CD8-positive, alpha-beta memory T cell (primary cell): Measurements from ENCODE around the gene FUZ. TPM values are rescaled to one million over a fixed set of nuclear protein-coding genes. Genes with fewer than 3 reads are reported as not detected.
"Not testable (repeated sequence)": the region's sequence is repeated elsewhere in the genome, so short reads cannot be mapped to it uniquely, and the experiment has no call there.

Experiments used
- CTCF ChIA-PET: fragments of 350-600 bp; sonication (Branson Sonifier 250); formaldehyde crosslinking; loops from one replicate; lab custom pipeline; 2021; ENCODE audit warnings: antibody characterized with exemption; lab: Charles Lee
- POLR2A ChIA-PET: fragments of 350-600 bp; sonication (Branson Sonifier 250); formaldehyde crosslinking; loops from one replicate; lab custom pipeline; 2021; ENCODE audit warnings: antibody characterized with exemption; lab: Charles Lee
- DNase-seq, 5 donors: peaks; one replicate each; pipeline versions ENCODE4 v3.0.0 to v3.0.0-alpha.2; 2020 to 2022; ENCODE audit warnings: mixed read lengths in 1 of 5
- H3K27ac ChIP-seq: one replicate; pipeline ENCODE4 v1.7.0; 2013; ENCODE audit warnings: low read depth, mild to moderate bottlenecking, low read length, moderate library complexity
- H3K27me3 ChIP-seq: 2 replicates; pipeline ENCODE4 v1.7.0; 2013; ENCODE audit warnings: low read length, mild to moderate bottlenecking; ENCODE audit not compliant: insufficient read depth, poor library complexity, severe bottlenecking
- H3K36me3 ChIP-seq: 2 replicates; pipeline ENCODE4 v1.7.0; 2013; ENCODE audit warnings: mild to moderate bottlenecking, low read length, moderate library complexity; ENCODE audit not compliant: insufficient read depth
- H3K4me1 ChIP-seq: 2 replicates; pipeline ENCODE4 v1.7.0; 2013; ENCODE audit warnings: mild to moderate bottlenecking, low read length, moderate library complexity; ENCODE audit not compliant: insufficient read depth
- H3K4me3 ChIP-seq: 2 replicates; pipeline ENCODE4 v1.7.0; 2013; ENCODE audit warnings: mild to moderate bottlenecking, low read length
- H3K9me3 ChIP-seq: 2 replicates; pipeline ENCODE4 v1.7.0; 2013; ENCODE audit warnings: mild to moderate bottlenecking, low read length
- H3K27ac Mint-ChIP-seq, 8 donors: one replicate each; pipeline ENCODE4 v1.8.0; 2020 to 2021; ENCODE audit warnings: mixed read lengths in 8 of 8, mild to moderate bottlenecking in 6 of 8, inconsistent platforms in 3 of 8, moderate library complexity in 3 of 8
- H3K27me3 Mint-ChIP-seq, 2 donors: one replicate each; pipeline ENCODE4 v1.8.0; 2020 to 2021; ENCODE audit warnings: mixed read lengths in 2 of 2, mild to moderate bottlenecking in 1 of 2, moderate library complexity in 1 of 2
- H3K36me3 Mint-ChIP-seq, 3 donors: one replicate each; pipeline ENCODE4 v1.8.0; 2020 to 2021; ENCODE audit warnings: mixed read lengths in 3 of 3, inconsistent platforms in 1 of 3, mild to moderate bottlenecking in 1 of 3
- H3K4me1 Mint-ChIP-seq, 3 donors: one replicate each; pipeline ENCODE4 v1.8.0; 2020 to 2021; ENCODE audit warnings: mixed read lengths in 3 of 3, inconsistent platforms in 1 of 3, mild to moderate bottlenecking in 1 of 3
- H3K4me3 Mint-ChIP-seq, 7 donors: one replicate each; pipeline ENCODE4 v1.8.0; 2020 to 2021; ENCODE audit warnings: mixed read lengths in 7 of 7, mild to moderate bottlenecking in 6 of 7, moderate library complexity in 4 of 7, inconsistent platforms in 2 of 7
- H3K9me3 Mint-ChIP-seq, 5 donors: one replicate each; pipeline ENCODE4 v1.8.0; 2020 to 2022; ENCODE audit warnings: mixed read lengths in 5 of 5, mild to moderate bottlenecking in 3 of 5, moderate library complexity in 2 of 5, inconsistent platforms in 1 of 5
- polyA plus RNA-seq: library from polyadenylated mRNA; unstranded; fragments of 300-500 nt; fragmentation: Illumina TruSeq; gene quantifications from one replicate; pipeline ENCODE4 v1.2.3, GENCODE V29; 2021
- total RNA-seq, 2 experiments: library from RNA; stranded (reverse); gene quantifications; one replicate each; pipeline ENCODE4 v1.2.3, GENCODE V29; 2021

The FUZ gene
- total and polyA plus RNA-seq, 3 experiments from 2014 or later, result 4.5 to 30.1 (median 26.1) TPM

- Mint-ChIP-seq H3K36me3 (peaks cover 0 to 46% (median 3%) of the 10 kb centered on the region in 3 donors), H3K27ac (peak overlapping the region in 2 of 8 donors; percentile 66 to 100), H3K27me3 (peaks cover 0 to 10% of the 10 kb centered on the region in 2 donors), H3K9me3 (no peaks in the 10 kb centered on the region), H3K4me3 (peak overlapping the region; percentile 24 to 100 (median 62)), H3K4me1 (peaks cover 23 to 41% (median 35%) of the 10 kb centered on the region in 3 donors)
- ChIA-PET CTCF (no interaction called here), POLR2A (no interaction called here)
- H3K4me1 ChIP-seq, result peaks cover 20% of the 10 kb centered on the region
- H3K36me3 ChIP-seq, result no peaks in the 10 kb centered on the region
- peak overlapping the region; percentile 38 for H3K27ac ChIP-seq
- H3K4me3 ChIP-seq, result no peak overlapping the region
- no peaks in the 10 kb centered on the region for H3K9me3 ChIP-seq
- DNase-seq, result no peak
- no peaks in the 10 kb centered on the region for H3K27me3 ChIP-seq
These were observed 7.0 kb upstream of the FUZ start for GRCh38 chr19:49820125-49820524.

DNA sequence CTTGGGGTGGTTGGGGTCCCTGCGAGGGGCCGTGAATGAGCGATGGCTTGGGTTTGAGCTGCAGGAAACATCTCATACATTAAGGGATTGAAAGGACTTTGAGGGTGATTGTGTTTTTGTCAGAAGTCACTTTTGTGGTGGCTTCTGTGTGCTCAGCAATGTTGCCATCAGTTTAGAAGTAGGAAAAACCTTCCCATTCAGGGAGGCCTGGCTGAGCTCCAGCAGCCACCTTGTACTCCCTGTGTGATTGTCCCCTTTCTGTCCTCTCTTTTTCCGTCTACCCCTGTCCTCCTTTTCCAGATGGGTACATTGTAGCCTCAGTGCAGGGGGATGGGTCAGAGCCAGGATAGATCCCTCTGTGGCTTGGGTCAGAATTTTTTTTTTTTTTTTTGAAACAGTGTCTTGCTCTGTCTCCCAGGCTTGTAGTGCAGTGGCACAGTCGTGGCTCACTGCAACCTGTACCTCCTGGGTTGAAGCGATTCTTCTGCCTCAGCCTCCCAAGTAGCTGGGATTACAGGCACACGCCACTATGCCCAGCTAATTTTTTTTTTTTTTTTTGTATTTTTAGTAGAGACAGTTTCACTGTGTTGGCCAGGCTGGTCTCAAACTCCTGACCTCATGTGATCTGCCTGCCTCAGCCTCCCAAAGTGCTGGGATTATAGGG lies 6.5 kb upstream of the FUZ start:
- Histone ChIP-seq H3K27ac (peak overlapping the region; percentile 99), H3K4me3 (peak overlapping the region; percentile 86), H3K4me1 (peaks cover 20% of the 10 kb centered on the region)
- Mint-ChIP-seq H3K36me3 (peaks cover 0 to 42% (median 3%) of the 10 kb centered on the region in 3 donors), H3K4me3 (peak overlapping the region; percentile 93 to 100 (median 99)), H3K27ac (peak overlapping the region; percentile 52 to 100 (median 100)), H3K4me1 (peaks cover 24 to 42% (median 37%) of the 10 kb centered on the region in 3 donors), H3K27me3 (peaks cover 0 to 10% of the 10 kb centered on the region in 2 donors)
- H3K36me3 ChIP-seq, H3K9me3 Mint-ChIP-seq, H3K27me3 ChIP-seq, H3K9me3 ChIP-seq, DNase-seq: not testable (repeated sequence)
- POLR2A ChIA-PET, result interaction anchor here (0.7 to 1.9 kb wide), 2 partner anchors 48 to 53 kb away, joined by 4 to 6 read pairs; no protein-coding TSS in a partner anchor
- CTCF ChIA-PET, result interaction anchor here (0.8 kb wide), 1 partner anchor 71 kb away, joined by 3 read pairs; no protein-coding TSS in a partner anchor

DNA sequence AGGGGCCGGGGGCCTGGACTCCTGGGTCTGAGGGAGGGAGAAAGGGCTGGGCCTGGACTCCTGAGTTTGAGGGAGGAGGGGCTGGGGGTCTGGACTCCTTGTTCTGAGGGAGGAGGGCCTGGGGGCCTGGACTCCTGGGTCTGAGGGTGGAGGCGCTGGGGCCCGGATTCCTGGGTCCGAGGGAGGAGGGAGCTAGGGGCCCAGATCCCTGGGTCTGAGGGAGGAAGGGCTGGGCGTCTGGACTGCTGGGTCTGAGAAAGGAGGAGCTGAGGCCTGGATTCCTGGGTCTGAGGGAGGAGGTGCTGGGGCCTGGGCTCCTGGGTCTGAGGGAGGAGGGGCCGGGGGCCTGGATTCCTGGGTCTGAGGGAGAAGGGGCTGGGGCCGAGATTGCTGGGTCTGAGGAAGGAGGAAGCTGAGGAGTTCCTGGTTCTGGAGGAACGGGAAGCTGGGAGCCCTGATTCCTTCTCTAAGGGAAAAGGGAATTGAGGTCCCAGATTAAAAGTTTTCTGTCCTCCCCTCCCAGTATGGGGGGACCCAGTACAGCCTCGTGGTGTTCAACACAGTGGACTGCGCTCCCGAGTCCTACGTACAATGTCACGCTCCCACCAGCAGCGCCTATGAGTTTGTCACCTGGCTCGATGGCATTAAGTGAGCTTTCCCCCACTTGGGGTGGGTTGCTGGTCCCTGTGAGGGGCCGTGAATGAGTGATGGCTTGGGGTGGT lies 5.7 kb upstream of the FUZ start:
- H3K27ac Mint-ChIP-seq, result peak overlapping the region; percentile 100
- H3K27me3 Mint-ChIP-seq, result peaks cover 0 to 10% of the 10 kb centered on the region in 2 donors
- peak overlapping the region; percentile 86 for H3K4me3 ChIP-seq
- peak overlapping the region; percentile 99 for H3K27ac ChIP-seq
- DNase-seq, result no peak
- H3K36me3 ChIP-seq, result no peaks in the 10 kb centered on the region
- H3K9me3 ChIP-seq, result no peaks in the 10 kb centered on the region
- H3K4me1 Mint-ChIP-seq, result peaks cover 25 to 47% (median 45%) of the 10 kb centered on the region in 3 donors
- H3K4me3 Mint-ChIP-seq, result peak overlapping the region; percentile 93 to 100 (median 99)
- H3K9me3 Mint-ChIP-seq, result no peaks in the 10 kb centered on the region
- peaks cover 24% of the 10 kb centered on the region for H3K4me1 ChIP-seq
- no peaks in the 10 kb centered on the region for H3K27me3 ChIP-seq
- CTCF ChIA-PET, result interaction anchor here (0.6 to 0.8 kb wide), 2 partner anchors 48 to 72 kb away, joined by 3 to 4 read pairs; no protein-coding TSS in a partner anchor
- POLR2A ChIA-PET, result interaction anchor here (0.7 to 1.9 kb wide), 5 partner anchors 32 to 52 kb away, joined by 3 to 6 read pairs (median 4); partner anchors contain the start of gene PTOV1
- H3K36me3 Mint-ChIP-seq, result peaks cover 0 to 37% (median 3%) of the 10 kb centered on the region in 3 donors

DNA sequence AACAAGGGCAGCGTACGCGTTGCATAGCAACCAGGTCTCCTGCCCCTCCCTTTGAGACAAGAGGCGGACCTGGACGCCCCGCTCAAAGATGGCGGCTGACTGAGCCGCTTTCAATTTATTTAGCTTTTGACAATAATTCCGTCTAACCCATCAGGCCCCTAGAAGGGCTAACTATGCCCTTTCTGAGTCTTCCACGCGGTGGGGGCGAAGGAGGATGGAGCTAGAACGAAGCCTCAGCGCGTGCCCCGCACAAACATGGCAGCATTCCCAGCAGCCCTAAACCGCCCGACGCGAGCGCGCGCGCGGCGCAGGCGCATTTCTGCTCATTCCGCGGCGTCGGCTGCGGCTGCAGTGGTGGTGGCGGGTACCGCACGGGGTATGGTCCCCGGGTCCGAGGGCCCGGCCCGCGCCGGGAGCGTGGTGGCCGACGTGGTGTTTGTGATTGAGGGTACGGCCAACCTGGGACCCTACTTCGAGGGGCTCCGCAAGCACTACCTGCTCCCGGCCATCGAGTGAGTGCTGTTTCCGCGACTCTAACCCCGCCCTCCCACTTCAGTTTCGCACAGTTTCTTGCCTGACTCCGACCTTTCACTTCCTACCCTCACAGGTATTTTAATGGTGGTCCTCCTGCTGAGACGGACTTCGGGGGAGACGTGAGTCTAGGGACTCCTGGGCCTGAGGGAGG lies 5.0 kb upstream of the FUZ start, which contains the start of gene MED25:
Gene MED25, plus strand, starts transcription at position 326 of the 685 bp plus-strand sequence. Its CDS starts 53 bp downstream, at position 379.
- ChIA-PET CTCF (interaction anchor here (0.9 to 1.2 kb wide), 3 partner anchors 10 to 59 kb away, joined by 3 read pairs; partner anchors contain the start of genes AKT1S1, PTOV1 and TBC1D17), POLR2A (interaction anchor here (0.6 to 1.9 kb wide), 7 partner anchors 10 to 59 kb away, joined by 3 to 6 read pairs (median 4); partner anchors contain the start of genes AKT1S1, PTOV1 and TBC1D17)
- Mint-ChIP-seq H3K36me3 (peaks cover 0 to 34% (median 3%) of the 10 kb centered on the region in 3 donors), H3K4me1 (peaks cover 27 to 50% (median 47%) of the 10 kb centered on the region in 3 donors), H3K9me3 (no peaks in the 10 kb centered on the region), H3K4me3 (peak within 1 kb of the TSS; percentile 93 to 100 (median 99)), H3K27ac (peak within 1 kb of the TSS; percentile 100), H3K27me3 (peaks cover 0 to 10% of the 10 kb centered on the region in 2 donors)
- H3K4me3 ChIP-seq, result peak within 1 kb of the TSS; percentile 86
- H3K4me1 ChIP-seq, result peaks cover 27% of the 10 kb centered on the region
- peak within 1 kb of the TSS; percentile 99 for H3K27ac ChIP-seq
- no peaks in the 10 kb centered on the region for H3K27me3 ChIP-seq
- peak; percentile 82 to 94 (median 92) for DNase-seq
- no peaks in the 10 kb centered on the region for H3K9me3 ChIP-seq
- H3K36me3 ChIP-seq, result no peaks in the 10 kb centered on the region

DNA sequence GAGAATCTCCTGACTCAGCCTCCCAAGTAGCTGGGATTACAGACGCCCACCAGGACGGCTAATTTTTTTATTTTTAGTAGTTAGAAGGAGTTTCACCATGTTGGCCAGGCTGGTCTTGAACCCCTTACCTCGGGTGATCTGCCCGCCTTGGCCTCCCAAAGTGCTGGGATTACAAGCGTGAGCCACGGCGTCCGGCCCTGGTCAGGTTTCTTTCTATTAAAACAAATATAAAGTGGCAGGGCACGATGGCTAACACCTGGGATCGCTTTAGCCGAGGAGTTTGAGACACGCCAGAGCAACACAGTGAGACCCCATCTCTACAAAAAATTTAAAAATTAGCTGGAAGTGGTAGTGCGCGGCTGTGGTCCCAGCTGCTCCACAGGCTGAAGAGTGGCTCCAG lies 3.5 kb upstream of the FUZ start:
- Histone ChIP-seq H3K9me3 (no peaks in the 10 kb centered on the region), H3K4me1 (peaks cover 38% of the 10 kb centered on the region), H3K36me3 (no peaks in the 10 kb centered on the region), H3K4me3 (no peak overlapping the region), H3K27ac (peak overlapping the region; percentile 99), H3K27me3 (no peaks in the 10 kb centered on the region)
- CTCF ChIA-PET, result no interaction called here
- POLR2A ChIA-PET, result no interaction called here
- peaks cover 36 to 62% (median 57%) of the 10 kb centered on the region in 3 donors for H3K4me1 Mint-ChIP-seq
- H3K36me3 Mint-ChIP-seq, result peaks cover 0 to 33% (median 3%) of the 10 kb centered on the region in 3 donors
- H3K4me3 Mint-ChIP-seq, result no peak overlapping the region
- peak overlapping the region in 6 of 8 donors; percentile 26 to 100 (median 92) for H3K27ac Mint-ChIP-seq
- H3K9me3 Mint-ChIP-seq, result no peaks in the 10 kb centered on the region
- no peak for DNase-seq
- peaks cover 0 to 10% of the 10 kb centered on the region in 2 donors for H3K27me3 Mint-ChIP-seq

GRCh38 chr19:49814010-49814409 lies 918 bp upstream of the FUZ start:
- no peak for DNase-seq
- no peaks in the 10 kb centered on the region for H3K36me3 ChIP-seq
- ChIA-PET CTCF (interaction anchor here (1.9 kb wide), 1 partner anchor 36 kb away, joined by 8 read pairs; the partner anchor contains the start of gene PTOV1), POLR2A (interaction anchor here (0.6 to 2.1 kb wide), 4 partner anchors 13 to 129 kb away, joined by 3 to 8 read pairs (median 5); partner anchors contain the start of genes AKT1S1 and TBC1D17)
- H3K36me3 Mint-ChIP-seq, result peaks cover 0 to 18% (median 0%) of the 10 kb centered on the region in 3 donors
- H3K27me3 ChIP-seq, result no peaks in the 10 kb centered on the region
- H3K4me3 ChIP-seq, result no peak overlapping the region
- H3K4me1 ChIP-seq, result peaks cover 38% of the 10 kb centered on the region
- H3K9me3 Mint-ChIP-seq, result no peaks in the 10 kb centered on the region
- no peaks in the 10 kb centered on the region for H3K9me3 ChIP-seq
- H3K27me3 Mint-ChIP-seq, result peaks cover 0 to 10% of the 10 kb centered on the region in 2 donors
- H3K4me3 Mint-ChIP-seq, result peak overlapping the region; percentile 43 to 98 (median 96)
- peaks cover 36 to 53% (median 48%) of the 10 kb centered on the region in 3 donors for H3K4me1 Mint-ChIP-seq
- H3K27ac ChIP-seq, result peak overlapping the region; percentile 100
- H3K27ac Mint-ChIP-seq, result peak overlapping the region; percentile 96 to 100 (median 100)
